Skeletal muscle cell (primary cell): ENCODE measurements around the gene DNAJB8.
A peak's percentile ranks its signal among the peaks of the same experiment; 100 is the strongest.

Experiments used
- DNase-seq: peaks from one replicate; pipeline ENCODE4 v3.0.0-alpha.2; 2010; ENCODE audit warnings: low read depth
- H3K4me3 ChIP-seq: 2 replicates; pipeline ENCODE4 v1.5.1; 2011; ENCODE audit warnings: low read depth, mild to moderate bottlenecking, control low read depth, low read length, moderate library complexity

DNAJB8 gene

GRCh38 chr3:128454310-128454618 is 12.4 kb downstream of the DNAJB8 start:
- no peak for DNase-seq

GRCh38 chr3:128453501-128454309 is 13.0 kb downstream of the DNAJB8 start:
- no peak overlapping the region for H3K4me3 ChIP-seq
- no peak for DNase-seq

More at GRCh38 chr3:128454310-128454618, 12.4 kb downstream of the DNAJB8 start:
- H3K4me3 ChIP-seq, result no peak overlapping the region

- no peak overlapping the region for H3K4me3 ChIP-seq
- no peak for DNase-seq
These were observed 13.9 kb downstream of the DNAJB8 start for GRCh38 chr3:128452678-128453275.

GRCh38 chr3:128452120-128452519 is 14.6 kb downstream of the DNAJB8 start:
- no peak for DNase-seq
- H3K4me3 ChIP-seq, result no peak overlapping the region

- no peak for DNase-seq
- H3K4me3 ChIP-seq, result no peak overlapping the region
These were observed 17.5 kb downstream of the DNAJB8 start for GRCh38 chr3:128449111-128449638.

- no peak for DNase-seq
- no peak overlapping the region for H3K4me3 ChIP-seq
These were observed 18.2 kb downstream of the DNAJB8 start for GRCh38 chr3:128448491-128448890.

GRCh38 chr3:128447561-128448013 is 19.1 kb downstream of the DNAJB8 start:
- DNase-seq, result no peak
- H3K4me3 ChIP-seq, result no peak overlapping the region

- no peak for DNase-seq
- H3K4me3 ChIP-seq, result no peak overlapping the region
These were observed 19.9 kb downstream of the DNAJB8 start for GRCh38 chr3:128446821-128447220.

- H3K4me3 ChIP-seq, result no peak overlapping the region
- no peak for DNase-seq
These were observed 21.3 kb downstream of the DNAJB8 start for GRCh38 chr3:128445357-128445756.

GRCh38 chr3:128443771-128444170 is 22.9 kb downstream of the DNAJB8 start:
- DNase-seq, result no peak
- H3K4me3 ChIP-seq, result no peak overlapping the region

GRCh38 chr3:128442949-128443348 is 23.7 kb downstream of the DNAJB8 start:
- no peak for DNase-seq
- no peak overlapping the region for H3K4me3 ChIP-seq

GRCh38 chr3:128442070-128442469 is 24.6 kb downstream of the DNAJB8 start:
- DNase-seq, result no peak
- no peak overlapping the region for H3K4me3 ChIP-seq

GRCh38 chr3:128439226-128439625 is 27.5 kb downstream of the DNAJB8 start:
- no peak for DNase-seq
- no peak overlapping the region for H3K4me3 ChIP-seq

- no peak overlapping the region for H3K4me3 ChIP-seq
- DNase-seq, result no peak
These were observed 28.1 kb downstream of the DNAJB8 start for GRCh38 chr3:128438488-128439072.

GRCh38 chr3:128436214-128436613 is 30.5 kb downstream of the DNAJB8 start:
- no peak overlapping the region for H3K4me3 ChIP-seq
- DNase-seq, result no peak

- no peak overlapping the region for H3K4me3 ChIP-seq
- DNase-seq, result no peak
These were observed 31.1 kb downstream of the DNAJB8 start for GRCh38 chr3:128435561-128435960.

- no peak overlapping the region for H3K4me3 ChIP-seq
- DNase-seq, result no peak
These were observed 31.6 kb downstream of the DNAJB8 start for GRCh38 chr3:128435058-128435457.

- no peak for DNase-seq
- H3K4me3 ChIP-seq, result no peak overlapping the region
These were observed 32.2 kb downstream of the DNAJB8 start for GRCh38 chr3:128434524-128434923.

- no peak overlapping the region for H3K4me3 ChIP-seq
- DNase-seq, result no peak
These were observed 32.9 kb downstream of the DNAJB8 start for GRCh38 chr3:128433837-128434165.

- H3K4me3 ChIP-seq, result peak overlapping the region; percentile 2
- DNase-seq, result no peak
These were observed 33.5 kb downstream of the DNAJB8 start for GRCh38 chr3:128432971-128433836.
